Germinal center (tissue), 1 donor: ENCODE data around the gene FASN.

ENCODE experiments used
- DNase-seq: peaks from one replicate; pipeline ENCODE4 v3.0.0; 2012; ENCODE audit warnings: mixed read lengths, low spot score

The FASN gene

GRCh38 chr17:82055965-82056728, 41.9 kb downstream of the FASN start:
- DNase-seq, result no peak

- no peak for DNase-seq
These were observed 42.7 kb downstream of the FASN start for GRCh38 chr17:82055023-82055964.

- no peak for DNase-seq
These were observed 43.5 kb downstream of the FASN start for GRCh38 chr17:82054351-82055022.

- no peak for DNase-seq
These were observed 44.3 kb downstream of the FASN start for GRCh38 chr17:82053556-82054263.

- DNase-seq, result no peak
These were observed 44.9 kb downstream of the FASN start for GRCh38 chr17:82053130-82053529.

GRCh38 chr17:82052638-82053059, 45.4 kb downstream of the FASN start:
- DNase-seq, result no peak

GRCh38 chr17:82051776-82052637, 46.0 kb downstream of the FASN start, which contains the start of the genes GPS1 and RFNG:
Gene GPS1, plus strand, starts transcription at chr17:82051898. Its CDS starts 34 bp downstream, at chr17:82051932.
Gene RFNG, minus strand, starts transcription at chr17:82051811. Its CDS starts 45 bp downstream, at chr17:82051766.
- peak; percentile 87 for DNase-seq

- peak; percentile 41 for DNase-seq
These were observed 47.0 kb downstream of the FASN start for GRCh38 chr17:82050761-82051641.

GRCh38 chr17:82050152-82050760, 47.8 kb downstream of the FASN start:
- DNase-seq, result no peak

GRCh38 chr17:82049521-82049971, 48.5 kb downstream of the FASN start:
- DNase-seq, result no peak

GRCh38 chr17:82049106-82049505, 48.9 kb downstream of the FASN start:
- no peak for DNase-seq

- DNase-seq, result no peak
These were observed 49.5 kb downstream of the FASN start for GRCh38 chr17:82048571-82048971.

- DNase-seq, result no peak
These were observed 50.0 kb downstream of the FASN start for GRCh38 chr17:82047914-82048570.

- no peak for DNase-seq
These were observed 50.7 kb downstream of the FASN start for GRCh38 chr17:82047379-82047778.

GRCh38 chr17:82046903-82047302, 51.1 kb downstream of the FASN start:
- no peak for DNase-seq

- no peak for DNase-seq
These were observed 52.0 kb downstream of the FASN start for GRCh38 chr17:82045936-82046484.

- no peak for DNase-seq
These were observed 54.5 kb downstream of the FASN start for GRCh38 chr17:82043507-82043906.

GRCh38 chr17:82042649-82043048, 55.4 kb downstream of the FASN start:
- DNase-seq, result no peak
